T-helper 17 cell (primary cell): ENCODE data around the gene ITGA3. TPM values are rescaled to one million over a fixed set of nuclear protein-coding genes. Genes with fewer than 3 reads are reported as not detected.

Experiments
- ATAC-seq: fragments of 150-1000 bp; cut with Tn5 transposase; 2 replicates; pipeline ENCODE4 v1.10.0; 2021; ENCODE audit warnings: mild to moderate bottlenecking, moderate library complexity
- DNase-seq, 3 donors: peaks; one replicate each; pipeline versions ENCODE4 v3.0.0 to v3.0.0-alpha.2; 2020 to 2021
- H3K9me3 ChIP-seq: one replicate; pipeline ENCODE4 v1.7.0; 2013; ENCODE audit warnings: low read length, mild to moderate bottlenecking; ENCODE audit not compliant: control insufficient read depth, poor library complexity, severe bottlenecking
- H3K27ac Mint-ChIP-seq: one replicate; pipeline ENCODE4 v1.8.0; 2022; ENCODE audit warnings: mild to moderate bottlenecking, moderate library complexity, mixed read lengths
- H3K27me3 Mint-ChIP-seq: one replicate; pipeline ENCODE4 v1.8.0; 2022; ENCODE audit warnings: mixed read lengths
- H3K36me3 Mint-ChIP-seq: one replicate; pipeline ENCODE4 v1.8.0; 2022; ENCODE audit warnings: low read depth, mixed read lengths
- H3K4me1 Mint-ChIP-seq: one replicate; pipeline ENCODE4 v1.8.0; 2022; ENCODE audit warnings: mild to moderate bottlenecking, mixed read lengths
- H3K4me3 Mint-ChIP-seq: one replicate; pipeline ENCODE4 v1.8.0; 2022; ENCODE audit warnings: mild to moderate bottlenecking, moderate library complexity, mixed read lengths
- total RNA-seq, 4 donors: library from RNA in 2 of 4; stranded (reverse) in 2 of 4; gene quantifications; one replicate each; pipeline ENCODE4 v1.2.3 and lab custom pipeline; 2022 to 2026

ITGA3 gene
- total RNA-seq, 2 donors from 2014 or later, result 8.0 to 10.6 TPM

- H3K4me3 Mint-ChIP-seq, result no peak overlapping the region
- peaks cover 10% of the 10 kb centered on the region for H3K4me1 Mint-ChIP-seq
- H3K27me3 Mint-ChIP-seq, result no peaks in the 10 kb centered on the region
- no peaks in the 10 kb centered on the region for H3K9me3 ChIP-seq
- peaks cover 2% of the 10 kb centered on the region for H3K36me3 Mint-ChIP-seq
- ATAC-seq (no peak), DNase-seq (no peak)
- no peak overlapping the region for H3K27ac Mint-ChIP-seq
Observed at GRCh38 chr17:50090071-50090470, 34.2 kb downstream of the ITGA3 start.

- no peaks in the 10 kb centered on the region for H3K27me3 Mint-ChIP-seq
- H3K27ac Mint-ChIP-seq, result no peak overlapping the region
- DNase-seq (no peak), ATAC-seq (no peak)
- peaks cover 4% of the 10 kb centered on the region for H3K36me3 Mint-ChIP-seq
- H3K9me3 ChIP-seq, result no peaks in the 10 kb centered on the region
- H3K4me3 Mint-ChIP-seq, result no peak overlapping the region
- H3K4me1 Mint-ChIP-seq, result peaks cover 21% of the 10 kb centered on the region
Observed at GRCh38 chr17:50090971-50091917, 35.3 kb downstream of the ITGA3 start.

- Mint-ChIP-seq H3K4me1 (peaks cover 22% of the 10 kb centered on the region), H3K4me3 (no peak overlapping the region), H3K36me3 (peaks cover 4% of the 10 kb centered on the region), H3K27ac (no peak overlapping the region), H3K27me3 (no peaks in the 10 kb centered on the region)
- no peaks in the 10 kb centered on the region for H3K9me3 ChIP-seq
- DNase-seq (no peak), ATAC-seq (no peak)
Observed at GRCh38 chr17:50091918-50092285, 36.0 kb downstream of the ITGA3 start.

- H3K9me3 ChIP-seq, result no peaks in the 10 kb centered on the region
- H3K4me1 Mint-ChIP-seq, result peaks cover 28% of the 10 kb centered on the region
- peak overlapping the region; percentile 98 for H3K27ac Mint-ChIP-seq
- H3K27me3 Mint-ChIP-seq, result no peaks in the 10 kb centered on the region
- H3K36me3 Mint-ChIP-seq, result peaks cover 4% of the 10 kb centered on the region
- ATAC-seq, result no peak
- no peak overlapping the region for H3K4me3 Mint-ChIP-seq
- no peak for DNase-seq
Observed at GRCh38 chr17:50093246-50093645, 37.3 kb downstream of the ITGA3 start.

GRCh38 chr17:50093807-50094206 is 37.9 kb downstream of the ITGA3 start:
- Mint-ChIP-seq H3K27ac (peak overlapping the region; percentile 98), H3K4me3 (peak overlapping the region; percentile 98), H3K4me1 (peaks cover 31% of the 10 kb centered on the region)

GRCh38 chr17:50094243-50094752 is 38.4 kb downstream of the ITGA3 start:
- H3K4me1 Mint-ChIP-seq, result peaks cover 31% of the 10 kb centered on the region
- no peaks in the 10 kb centered on the region for H3K27me3 Mint-ChIP-seq
- H3K27ac Mint-ChIP-seq, result peak overlapping the region; percentile 98
- H3K9me3 ChIP-seq, result no peaks in the 10 kb centered on the region
- ATAC-seq, result peak; percentile 55
- peak; percentile 79 to 86 (median 80) for DNase-seq
- H3K4me3 Mint-ChIP-seq, result peak overlapping the region; percentile 98
- peaks cover 4% of the 10 kb centered on the region for H3K36me3 Mint-ChIP-seq

More at GRCh38 chr17:50093807-50094206, 37.9 kb downstream of the ITGA3 start:
- ATAC-seq (no peak), DNase-seq (no peak)
- peaks cover 4% of the 10 kb centered on the region for H3K36me3 Mint-ChIP-seq
- H3K9me3 ChIP-seq, result no peaks in the 10 kb centered on the region
- H3K27me3 Mint-ChIP-seq, result no peaks in the 10 kb centered on the region

- Mint-ChIP-seq H3K4me1 (peaks cover 35% of the 10 kb centered on the region), H3K27me3 (no peaks in the 10 kb centered on the region), H3K36me3 (peaks cover 4% of the 10 kb centered on the region), H3K4me3 (peak within 1 kb of the TSS; percentile 98), H3K27ac (peak within 1 kb of the TSS; percentile 98)
- peak; percentile 96 for ATAC-seq
- H3K9me3 ChIP-seq, result no peaks in the 10 kb centered on the region
- DNase-seq, result peak; percentile 94 to 95 (median 95)
Observed at GRCh38 chr17:50094753-50095619, 39.1 kb downstream of the ITGA3 start, which contains the start of gene PDK2. TSS of gene PDK2 (plus strand) at chr17:50095351. CDS start at chr17:50095436, 85 bp downstream.

- DNase-seq (no peak), ATAC-seq (no peak)
- Mint-ChIP-seq H3K27ac (peak overlapping the region; percentile 98), H3K36me3 (peaks cover 4% of the 10 kb centered on the region), H3K27me3 (no peaks in the 10 kb centered on the region), H3K4me1 (peaks cover 38% of the 10 kb centered on the region), H3K4me3 (peak overlapping the region; percentile 98)
- no peaks in the 10 kb centered on the region for H3K9me3 ChIP-seq
Observed at GRCh38 chr17:50095626-50096037, 39.7 kb downstream of the ITGA3 start.

GRCh38 chr17:50096092-50096491 is 40.2 kb downstream of the ITGA3 start:
- H3K27me3 Mint-ChIP-seq, result no peaks in the 10 kb centered on the region
- peaks cover 37% of the 10 kb centered on the region for H3K4me1 Mint-ChIP-seq
- peak overlapping the region; percentile 98 for H3K27ac Mint-ChIP-seq
- no peak for ATAC-seq
- peak overlapping the region; percentile 98 for H3K4me3 Mint-ChIP-seq
- no peaks in the 10 kb centered on the region for H3K9me3 ChIP-seq
- H3K36me3 Mint-ChIP-seq, result peaks cover 4% of the 10 kb centered on the region
- no peak for DNase-seq

- DNase-seq (no peak), ATAC-seq (no peak)
- Mint-ChIP-seq H3K4me3 (no peak overlapping the region), H3K36me3 (peaks cover 4% of the 10 kb centered on the region), H3K27ac (no peak overlapping the region), H3K4me1 (peaks cover 37% of the 10 kb centered on the region), H3K27me3 (no peaks in the 10 kb centered on the region)
- no peaks in the 10 kb centered on the region for H3K9me3 ChIP-seq
Observed at GRCh38 chr17:50096758-50097157, 40.8 kb downstream of the ITGA3 start.

GRCh38 chr17:50097455-50097854 is 41.5 kb downstream of the ITGA3 start:
- peaks cover 37% of the 10 kb centered on the region for H3K4me1 Mint-ChIP-seq
- no peaks in the 10 kb centered on the region for H3K9me3 ChIP-seq
- no peak overlapping the region for H3K27ac Mint-ChIP-seq
- no peak overlapping the region for H3K4me3 Mint-ChIP-seq
- no peaks in the 10 kb centered on the region for H3K27me3 Mint-ChIP-seq
- peaks cover 4% of the 10 kb centered on the region for H3K36me3 Mint-ChIP-seq
- DNase-seq (no peak), ATAC-seq (no peak)

GRCh38 chr17:50097926-50098325 is 42.0 kb downstream of the ITGA3 start:
- no peak for ATAC-seq
- no peaks in the 10 kb centered on the region for H3K9me3 ChIP-seq
- Mint-ChIP-seq H3K4me3 (no peak overlapping the region), H3K27ac (no peak overlapping the region), H3K36me3 (peaks cover 4% of the 10 kb centered on the region), H3K4me1 (peaks cover 37% of the 10 kb centered on the region), H3K27me3 (no peaks in the 10 kb centered on the region)
- no peak for DNase-seq

GRCh38 chr17:50098583-50098982 is 42.7 kb downstream of the ITGA3 start:
- H3K9me3 ChIP-seq, result no peaks in the 10 kb centered on the region
- no peak for DNase-seq
- Mint-ChIP-seq H3K36me3 (peaks cover 4% of the 10 kb centered on the region), H3K27me3 (no peaks in the 10 kb centered on the region), H3K4me1 (peaks cover 36% of the 10 kb centered on the region), H3K4me3 (no peak overlapping the region), H3K27ac (no peak overlapping the region)
- no peak for ATAC-seq
